ENCODE data around the gene ZNF385D.

ZNF385D gene

DNA sequence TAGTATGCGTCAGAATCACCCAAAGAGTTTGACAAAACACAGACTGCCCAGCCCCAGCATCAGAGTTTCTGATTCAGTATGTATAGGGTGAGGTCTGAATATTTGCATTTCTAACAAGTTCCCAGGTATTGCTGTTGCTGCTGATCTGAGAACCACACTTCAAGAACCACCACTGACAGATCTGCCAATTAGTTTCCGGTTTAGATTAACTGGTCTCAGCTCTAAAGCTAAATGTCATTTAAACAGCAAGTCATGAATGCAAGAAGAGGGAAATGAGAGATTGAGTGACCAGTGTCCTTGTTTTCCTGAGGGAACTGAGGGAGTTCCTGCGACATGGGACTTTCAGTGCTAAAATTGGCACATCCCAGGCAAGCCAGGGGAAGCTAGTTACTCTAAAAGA is 305.0 kb downstream of the ZNF385D start:
- TF ChIP-seq, protein P1, sequence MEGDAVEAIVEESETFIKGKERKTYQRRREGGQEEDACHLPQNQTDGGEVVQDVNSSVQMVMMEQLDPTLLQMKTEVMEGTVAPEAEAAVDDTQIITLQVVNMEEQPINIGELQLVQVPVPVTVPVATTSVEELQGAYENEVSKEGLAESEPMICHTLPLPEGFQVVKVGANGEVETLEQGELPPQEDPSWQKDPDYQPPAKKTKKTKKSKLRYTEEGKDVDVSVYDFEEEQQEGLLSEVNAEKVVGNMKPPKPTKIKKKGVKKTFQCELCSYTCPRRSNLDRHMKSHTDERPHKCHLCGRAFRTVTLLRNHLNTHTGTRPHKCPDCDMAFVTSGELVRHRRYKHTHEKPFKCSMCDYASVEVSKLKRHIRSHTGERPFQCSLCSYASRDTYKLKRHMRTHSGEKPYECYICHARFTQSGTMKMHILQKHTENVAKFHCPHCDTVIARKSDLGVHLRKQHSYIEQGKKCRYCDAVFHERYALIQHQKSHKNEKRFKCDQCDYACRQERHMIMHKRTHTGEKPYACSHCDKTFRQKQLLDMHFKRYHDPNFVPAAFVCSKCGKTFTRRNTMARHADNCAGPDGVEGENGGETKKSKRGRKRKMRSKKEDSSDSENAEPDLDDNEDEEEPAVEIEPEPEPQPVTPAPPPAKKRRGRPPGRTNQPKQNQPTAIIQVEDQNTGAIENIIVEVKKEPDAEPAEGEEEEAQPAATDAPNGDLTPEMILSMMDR (IDR thresholded peaks at IDR 0.05), result no peak
- no peak for DNase-seq (ENCODE audit: low spot score)
- Histone ChIP-seq H3K4me3 (no peak overlapping the region), H3K27ac (no peak overlapping the region)

DNA sequence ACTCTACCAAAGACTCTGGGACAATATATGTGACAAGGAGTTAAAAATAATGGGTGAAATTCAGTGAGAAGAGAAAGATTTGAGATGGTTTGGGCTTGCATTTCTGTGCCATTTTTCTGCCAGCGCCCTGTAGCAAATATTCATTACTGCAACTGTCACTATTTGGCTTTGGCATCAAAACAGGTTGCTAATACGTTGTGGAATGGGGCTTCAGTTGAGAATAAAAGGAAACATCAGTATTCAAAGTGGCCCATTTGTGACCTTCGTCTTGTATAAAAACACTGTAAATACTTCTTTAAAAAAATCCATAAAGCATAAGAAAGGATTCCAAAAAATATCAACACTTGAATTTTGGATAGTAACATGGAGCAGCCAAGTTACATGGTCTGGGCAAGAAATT is 309.2 kb downstream of the ZNF385D start:
- TF ChIP-seq, protein P1 (IDR thresholded peaks at IDR 0.05), result no peak
- no peak for DNase-seq (ENCODE audit: low spot score)
- no peak overlapping the region for H3K4me3 ChIP-seq
- H3K27ac ChIP-seq, result no peak overlapping the region

DNA sequence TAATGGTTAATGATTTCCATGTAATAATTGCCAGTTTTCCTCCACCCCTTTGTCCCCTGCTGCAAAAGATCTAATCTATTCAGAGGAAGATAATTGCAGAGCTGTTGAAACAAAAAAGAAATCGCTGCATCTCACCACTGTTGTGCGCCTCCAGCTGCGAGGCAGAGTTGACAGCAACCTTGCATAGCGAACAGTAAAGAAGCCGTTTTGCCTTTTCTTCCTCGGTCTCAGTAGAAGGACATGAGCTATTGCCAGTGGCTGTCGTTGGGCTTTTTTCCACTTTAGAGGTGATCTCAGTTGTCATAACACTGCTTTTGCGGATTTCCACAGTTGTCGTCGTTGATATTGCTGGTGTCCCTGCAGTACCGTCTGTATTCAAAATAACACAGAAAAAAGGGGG is 314.2 kb downstream of the ZNF385D start:
- TF ChIP-seq, protein P1 (IDR thresholded peaks at IDR 0.05), result no peak
- no peak overlapping the region for H3K4me3 ChIP-seq
- no peak for DNase-seq (ENCODE audit: low spot score)
- no peak overlapping the region for H3K27ac ChIP-seq

DNA sequence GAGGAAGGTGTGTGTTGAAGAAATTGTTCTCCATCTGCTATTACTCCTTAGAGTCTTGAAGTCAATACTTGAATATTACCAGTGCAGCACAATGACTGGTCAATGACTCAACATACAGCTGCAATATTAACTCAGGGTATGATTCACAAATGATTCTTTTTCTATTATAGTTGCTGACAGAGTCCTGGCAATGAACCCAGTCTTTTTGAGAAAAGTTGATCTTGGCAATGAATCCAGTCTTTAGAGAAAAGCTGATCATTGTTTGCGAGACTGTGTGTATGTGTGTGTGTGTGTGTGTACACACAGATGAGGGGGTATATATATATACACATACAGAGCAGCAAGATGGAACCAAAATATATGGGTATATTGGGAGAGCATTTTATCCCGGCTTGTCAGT is 315.1 kb downstream of the ZNF385D start:
- H3K4me3 ChIP-seq, result no peak overlapping the region
- TF ChIP-seq, protein P1 (IDR thresholded peaks at IDR 0.05), result no peak
- DNase-seq (ENCODE audit: low spot score), result no peak

DNA sequence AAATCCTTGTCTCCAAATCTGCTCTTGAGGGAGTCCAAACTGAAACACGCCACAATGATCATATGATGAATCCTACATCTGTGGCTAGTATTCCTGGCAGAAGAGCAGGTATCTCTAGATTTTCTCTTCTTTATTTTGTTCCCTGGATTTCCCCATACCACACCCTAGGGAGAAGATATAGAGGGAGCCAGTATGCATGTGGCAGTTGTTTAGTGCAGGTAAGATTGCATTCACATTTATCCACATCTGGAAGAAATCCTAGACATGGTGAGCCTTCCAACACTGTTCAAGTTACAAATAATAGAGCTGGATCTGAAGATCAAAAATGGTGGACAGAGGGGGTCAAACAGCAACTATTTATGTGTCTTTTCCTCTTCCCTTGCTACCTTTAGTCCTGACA is 316.7 kb downstream of the ZNF385D start:
- TF ChIP-seq, protein P1 (IDR thresholded peaks at IDR 0.05), result no peak
- no peak overlapping the region for H3K27ac ChIP-seq

More for the DNA sequence above, 315.1 kb downstream of the ZNF385D start:
- no peak overlapping the region for H3K27ac ChIP-seq

DNA sequence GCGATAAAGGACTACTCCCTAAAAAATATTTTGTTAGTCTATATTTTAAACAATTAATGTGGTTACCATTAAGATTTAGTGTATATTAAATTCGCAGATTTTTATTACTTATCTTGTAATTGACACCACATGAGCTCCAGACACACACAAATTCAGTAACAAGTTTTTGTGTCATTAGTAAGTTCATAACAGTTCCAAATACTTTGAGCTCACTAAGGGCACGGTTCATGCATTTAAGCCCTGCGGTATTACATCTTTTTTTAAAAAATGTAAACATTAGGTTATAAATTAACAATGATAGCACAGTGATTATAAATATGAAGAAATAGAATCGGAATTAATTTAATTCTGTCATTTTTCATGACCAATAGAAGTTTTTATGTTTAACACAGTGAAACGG is 317.3 kb downstream of the ZNF385D start:
- TF ChIP-seq, protein P1 (IDR thresholded peaks at IDR 0.05), result no peak
- no peak for DNase-seq (ENCODE audit: low spot score)
- Histone ChIP-seq H3K4me3 (no peak overlapping the region), H3K27ac (no peak overlapping the region)

More for the DNA sequence above, 316.7 kb downstream of the ZNF385D start:
- DNase-seq (ENCODE audit: low spot score), result no peak
- H3K4me3 ChIP-seq, result no peak overlapping the region

DNA sequence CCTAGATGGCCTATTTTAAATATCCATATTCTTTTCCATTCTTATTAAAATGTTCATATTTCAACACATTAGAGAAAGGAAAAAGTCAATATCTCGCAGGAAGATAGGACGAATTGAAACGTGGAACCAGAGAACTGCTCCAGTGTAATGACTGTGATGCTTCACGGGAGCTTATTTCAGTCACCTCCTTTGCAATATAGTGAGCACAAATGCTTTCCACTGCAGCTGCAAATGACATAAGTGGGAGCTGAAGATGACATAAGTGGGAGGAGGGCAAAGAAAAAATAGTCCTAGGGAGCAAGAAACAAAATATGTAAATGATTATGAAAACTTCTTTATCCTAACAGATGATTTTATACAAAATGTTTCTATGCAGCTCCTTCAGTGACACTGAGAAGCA is 324.1 kb downstream of the ZNF385D start:
- no peak for DNase-seq (ENCODE audit: low spot score)
- Histone ChIP-seq H3K4me3 (no peak overlapping the region), H3K27ac (no peak overlapping the region)
- TF ChIP-seq, protein P1 (IDR thresholded peaks at IDR 0.05), result no peak
